Stimulated activated CD4-positive, alpha-beta T cell treated with anti-CD3 and anti-CD28 coated beads, Interleukin-12 subunit alpha, Interleukin-12 subunit beta, amount 100 ng/mL, for 4 hours (primary cell): ENCODE results near the gene LRIT2.
A peak's percentile ranks its signal among the peaks of the same experiment; 100 is the strongest.
"Not testable (repeated sequence)": the region's sequence is repeated elsewhere in the genome, so short reads cannot be mapped to it uniquely, and the experiment has no call there.

Experiments
- DNase-seq: peaks from one replicate; pipeline ENCODE4 v3.0.0-alpha.2; 2020

LRIT2 gene

DNA sequence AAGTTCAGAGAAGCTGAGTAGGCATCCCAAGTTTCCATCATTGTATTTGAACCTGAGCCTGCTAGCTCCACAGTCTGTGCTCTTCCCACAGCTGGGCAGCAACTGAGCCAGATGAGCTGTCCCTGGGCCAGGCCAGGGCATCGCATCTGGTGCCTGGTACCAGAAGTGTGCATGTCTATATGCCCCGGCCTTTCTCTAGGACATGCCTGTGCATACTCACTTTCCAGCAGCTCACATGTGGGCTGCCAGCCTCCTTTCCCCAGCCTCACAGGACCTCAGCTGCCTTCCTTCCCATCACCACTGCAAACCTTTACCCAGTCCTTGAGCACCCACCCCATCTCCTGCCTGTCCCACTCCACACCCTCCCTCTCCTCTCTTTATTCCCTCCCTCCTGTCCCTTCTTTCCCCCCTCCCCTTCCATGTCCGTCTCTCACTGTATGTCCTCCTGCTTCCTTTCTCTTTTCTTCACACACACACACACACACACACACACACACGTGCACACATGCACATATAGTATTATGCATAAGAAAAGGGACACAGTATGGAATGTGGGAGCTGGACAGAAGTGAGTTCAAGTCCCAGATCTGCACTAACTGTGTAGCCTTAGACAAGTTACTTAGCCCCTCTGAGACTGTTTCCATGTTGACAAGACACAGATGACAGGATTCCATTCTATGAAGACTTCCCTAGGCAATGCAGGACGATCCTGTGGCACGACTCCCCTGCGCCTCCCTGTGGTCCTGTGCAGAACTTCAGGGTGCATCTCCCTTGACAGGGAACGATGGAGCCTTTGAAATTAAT lies 20.1 kb downstream of the LRIT2 start:
- peak; percentile 51 for DNase-seq

DNA sequence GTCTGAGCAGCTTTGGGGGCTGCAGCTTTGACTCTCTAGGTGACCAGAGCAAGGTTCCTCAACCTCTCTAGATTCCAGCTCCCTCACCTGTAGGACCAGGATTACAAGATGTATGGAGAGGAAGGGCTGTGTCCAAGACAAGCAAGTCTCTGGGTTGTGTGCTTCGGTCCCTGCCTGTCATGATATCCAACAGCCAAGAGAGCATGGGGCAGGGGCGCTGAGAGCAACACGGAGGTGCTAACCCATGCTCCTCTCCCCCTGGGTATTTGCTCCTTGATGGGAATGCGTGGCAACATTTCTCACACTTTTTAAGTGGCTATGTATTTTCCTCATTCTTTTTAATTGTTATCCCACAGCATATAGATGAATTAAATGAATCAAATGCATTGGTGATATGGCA lies 20.7 kb downstream of the LRIT2 start:
- DNase-seq: no peak

GRCh38 chr10:84204122-84204521 lies 21.2 kb downstream of the LRIT2 start:
- DNase-seq: no peak

DNA sequence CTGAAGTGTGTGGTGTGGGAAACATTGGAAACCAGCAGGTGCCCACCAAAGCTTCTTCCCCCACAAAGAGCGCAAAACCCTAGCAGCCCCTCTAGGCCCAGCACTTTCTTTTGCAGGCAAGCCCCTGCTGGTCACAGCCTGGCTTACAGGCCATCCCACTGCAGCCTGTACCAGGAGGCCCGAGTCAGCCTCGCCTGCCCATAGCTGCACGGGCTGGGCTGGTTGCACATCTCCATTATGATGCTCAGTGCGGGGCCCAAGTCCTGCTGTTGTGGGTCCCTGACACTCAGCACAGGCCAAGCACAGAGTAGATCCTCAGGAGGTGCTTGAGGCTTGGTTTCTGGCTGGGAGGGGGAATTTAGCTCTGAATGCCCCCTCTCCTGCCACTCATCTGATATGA lies 23.0 kb downstream of the LRIT2 start:
- no peak for DNase-seq

- no peak for DNase-seq
Measured at GRCh38 chr10:84201682-84202081, 23.7 kb downstream of the LRIT2 start.

GRCh38 chr10:84201244-84201606 lies 24.1 kb downstream of the LRIT2 start:
- no peak for DNase-seq

DNA sequence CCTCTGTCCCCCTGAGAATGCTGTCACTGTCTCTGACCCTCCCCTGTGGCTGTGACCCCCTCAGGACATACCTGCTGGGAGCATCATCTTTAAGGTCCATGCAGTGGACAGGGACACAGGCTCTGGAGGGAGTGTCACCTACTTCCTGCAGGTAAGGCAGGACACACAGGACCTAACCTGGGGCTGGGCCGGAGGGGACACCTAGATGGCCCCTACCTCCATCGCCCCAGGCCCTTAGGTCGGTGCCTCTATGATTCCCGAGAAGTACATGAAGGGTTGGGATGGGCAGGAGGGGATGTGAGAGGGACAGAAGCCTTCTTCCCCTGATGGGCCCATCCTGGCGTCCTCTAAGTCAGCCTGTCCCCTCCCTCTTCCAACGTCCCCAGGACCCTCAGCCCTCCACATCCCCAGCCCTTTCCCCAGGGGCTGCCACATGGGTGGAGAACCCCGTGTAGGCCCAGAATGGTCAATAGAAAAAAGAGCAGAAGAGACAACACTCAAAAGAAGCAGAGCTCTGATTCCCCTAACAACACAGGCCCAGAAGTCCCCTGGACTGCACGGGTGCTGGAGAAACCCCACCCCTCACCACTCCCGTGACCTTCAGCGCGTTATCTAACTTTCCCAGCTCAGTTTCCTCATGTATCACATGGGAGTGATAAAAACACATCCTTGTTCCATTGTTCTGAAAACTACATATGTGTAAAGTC lies 24.7 kb downstream of the LRIT2 start:
- no peak for DNase-seq

GRCh38 chr10:84198206-84198915 lies 27.0 kb downstream of the LRIT2 start:
- DNase-seq: no peak

DNA sequence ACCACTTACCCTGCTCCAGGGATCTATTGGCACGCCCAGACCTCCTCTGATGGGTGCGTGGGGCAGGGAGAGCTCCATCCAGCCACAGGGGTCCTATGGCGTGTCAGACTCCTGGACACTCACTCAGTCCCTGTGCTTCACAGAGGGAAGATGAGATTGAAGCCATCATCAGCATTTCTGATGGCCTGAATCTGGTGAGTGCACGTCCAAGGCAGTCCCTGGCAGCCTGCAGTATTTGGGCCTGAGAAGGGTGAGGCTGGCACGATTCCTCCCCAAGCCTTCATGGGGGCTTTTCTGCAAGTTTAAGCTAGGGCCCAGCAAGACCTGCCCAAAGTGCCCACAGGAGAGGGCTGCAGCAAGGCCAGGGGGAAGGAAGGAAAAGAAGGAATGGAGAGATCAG lies 27.7 kb downstream of the LRIT2 start:
- no peak for DNase-seq

- DNase-seq: no peak
Measured at GRCh38 chr10:84196941-84197340, 28.4 kb downstream of the LRIT2 start.

- DNase-seq: no peak
Measured at GRCh38 chr10:84196083-84196482, 29.3 kb downstream of the LRIT2 start.

- no peak for DNase-seq
Measured at GRCh38 chr10:84195044-84195830, 30.1 kb downstream of the LRIT2 start.

GRCh38 chr10:84194424-84195043 lies 30.8 kb downstream of the LRIT2 start, which contains the start of gene CDHR1:
CDHR1 (plus strand) TSS chr10:84194537; CDS start chr10:84194761, 224 bp downstream.
- DNase-seq: peak; percentile 41

- DNase-seq: no peak
Measured at GRCh38 chr10:84193846-84194423, 31.4 kb downstream of the LRIT2 start.

- DNase-seq: no peak
Measured at GRCh38 chr10:84193327-84193726, 32.0 kb downstream of the LRIT2 start.

- DNase-seq: no peak
Measured at GRCh38 chr10:84191106-84191505, 34.2 kb downstream of the LRIT2 start.

GRCh38 chr10:84190621-84191020 lies 34.7 kb downstream of the LRIT2 start:
- no peak for DNase-seq

DNA sequence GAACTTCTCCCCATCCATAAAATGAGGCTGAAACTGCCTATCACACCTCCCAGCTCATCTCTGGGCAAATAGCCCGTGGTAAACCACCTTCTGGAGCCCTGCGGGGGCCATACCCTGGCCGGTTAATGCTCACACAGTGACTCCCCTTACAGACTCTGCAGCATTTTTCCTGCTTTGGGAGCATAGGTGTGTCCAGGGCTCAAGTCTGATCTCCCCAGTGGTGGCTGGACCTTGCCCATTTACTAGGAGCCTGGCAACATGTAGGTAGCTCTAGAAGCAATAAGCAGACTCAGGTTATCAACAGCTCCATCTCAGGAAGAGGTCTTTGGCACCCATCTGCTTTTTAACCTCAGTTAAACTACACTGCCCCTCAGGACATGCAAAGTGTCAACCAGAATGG lies 36.5 kb downstream of the LRIT2 start:
- no peak for DNase-seq

DNA sequence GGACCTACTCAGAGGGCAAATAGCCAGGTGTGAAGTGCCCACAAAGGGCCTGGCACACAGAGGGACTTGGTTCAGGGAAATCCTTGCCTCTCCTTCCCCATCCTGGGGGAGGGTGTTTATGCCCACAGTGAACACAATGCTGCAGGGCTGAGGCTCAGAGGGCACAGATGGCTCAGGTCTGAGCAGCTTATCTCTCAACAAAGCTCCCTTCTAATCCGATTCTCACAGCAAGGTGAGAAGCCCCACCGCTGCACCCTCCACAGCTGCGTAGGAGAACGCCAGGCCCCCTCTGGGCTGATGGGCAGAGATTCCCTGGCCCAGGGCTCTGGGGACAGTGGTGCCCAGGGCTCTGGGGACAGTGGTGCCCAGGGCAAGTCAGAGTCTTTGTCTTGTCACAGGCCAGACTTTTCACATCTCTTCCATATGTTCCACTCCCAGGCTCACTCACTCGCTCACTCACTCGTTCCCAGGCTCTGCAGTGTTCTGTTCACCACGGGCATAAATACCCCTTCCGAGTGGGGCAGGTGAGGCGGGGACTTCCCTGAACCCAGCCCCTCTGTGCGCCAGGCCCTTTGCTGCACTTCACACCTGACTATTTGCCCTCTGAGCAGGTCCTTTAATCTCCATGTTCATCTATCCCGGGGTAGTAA lies 39.7 kb downstream of the LRIT2 start:
- DNase-seq: no peak

DNA sequence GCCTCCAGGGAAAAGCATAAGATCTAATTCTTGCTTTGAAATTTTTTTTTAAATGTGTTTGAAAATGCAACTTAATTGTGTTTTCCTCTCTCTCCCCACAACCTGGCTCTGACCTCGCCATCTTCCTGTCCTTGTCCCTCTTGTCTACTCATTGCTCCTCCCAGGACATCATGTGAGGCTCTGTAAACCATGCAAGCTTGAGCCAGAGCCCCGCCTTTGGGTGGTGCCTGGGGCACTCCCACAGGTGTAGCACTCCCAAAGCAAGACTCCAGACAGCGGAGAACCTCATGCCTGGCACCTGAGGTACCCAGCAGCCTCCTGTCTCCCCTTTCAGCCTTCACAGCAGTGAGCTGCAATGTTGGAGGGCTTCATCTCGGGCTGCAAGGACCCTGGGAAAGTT lies 40.8 kb downstream of the LRIT2 start:
- no peak for DNase-seq

DNA sequence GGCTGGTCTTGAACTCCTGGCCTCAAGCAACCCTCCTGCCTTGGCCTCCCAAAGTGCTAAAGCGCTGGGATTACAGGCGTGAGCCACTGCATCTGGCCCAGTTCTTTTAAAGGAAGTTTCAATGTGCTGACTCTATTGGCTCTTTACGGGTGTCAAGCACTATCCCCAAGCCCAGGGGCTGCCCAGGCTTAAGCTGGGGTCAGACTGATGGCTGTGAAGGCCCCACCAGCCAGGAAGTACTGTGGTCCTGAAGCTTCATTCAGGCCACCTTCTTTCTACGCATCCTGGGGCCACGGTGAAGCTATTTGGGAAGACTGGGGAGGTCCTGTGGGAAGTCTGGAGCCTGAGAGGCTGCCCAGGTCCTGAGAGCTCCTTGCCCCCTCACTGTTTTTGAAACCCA lies 43.7 kb downstream of the LRIT2 start:
- no peak for DNase-seq

GRCh38 chr10:84180386-84180785 lies 45.0 kb downstream of the LRIT2 start:
- DNase-seq: not testable (repeated sequence)
